Astrocyte (in vitro differentiated cells and primary cell): ENCODE results near the gene CEP128.

Experiments
- CTCF ChIP-seq: IDR thresholded peaks from 2 replicates; pipeline ENCODE4 v1.5.1; 2011; ENCODE audit warnings: low read depth, mild to moderate bottlenecking, inconsistent platforms, low read length, moderate library complexity; ENCODE audit not compliant: insufficient read depth
- EZH2 ChIP-seq: IDR thresholded peaks from 2 replicates; pipeline ENCODE4 v1.6.1; 2012; ENCODE audit warnings: mild to moderate bottlenecking, low read length, inconsistent platforms; ENCODE audit not compliant: insufficient read depth

- TF ChIP-seq EZH2 (no peak), CTCF (no peak)
Measured at GRCh38 chr14:80787876-80788275, 153.7 kb downstream of the CEP128 start.
